IMR-90 (cell line): Measurements from ENCODE around the gene TMEM212. TPM values are rescaled to one million over a fixed set of nuclear protein-coding genes. Genes with fewer than 3 reads are reported as not detected.

Source experiments
- ATAC-seq: fragments of 200-7000 bp; cut with Tn5 transposase; 2 replicates; pipeline ENCODE4 v1.9.1; 2020; ENCODE audit warnings: low read depth, mild to moderate bottlenecking, moderate library complexity
- BruUV-seq: library from RNA; stranded (reverse); fragments of 400-500 nt; replicated peaks from 2 replicates; lab custom pipeline; 2021; lab: Mats Ljungman, UMichigan
- CTCF ChIA-PET: fragments of 300-600 bp; formaldehyde crosslinking; extraction: SDS; loops from one replicate; lab custom pipeline; 2021; ENCODE audit warnings: antibody characterized with exemption; lab: Yijun Ruan, JAX
- POLR2A ChIA-PET: fragments of 300-600 bp; sonication (Branson Sonifier 250); formaldehyde crosslinking; loops from one replicate; lab custom pipeline; 2022; ENCODE audit warnings: antibody characterized with exemption; ENCODE audit not compliant: unreplicated experiment; lab: Charles Lee
- DNase-seq: peaks from one replicate; pipeline ENCODE4 v3.0.0; 2013
- H2AFZ ChIP-seq: replicated peaks from 2 replicates; pipeline ENCODE3; 2013; ENCODE audit warnings: low read length, mild to moderate bottlenecking; ENCODE audit not compliant: poor library complexity
- H2AK5ac ChIP-seq: 2 replicates; pipeline ENCODE4 v1.6.1; 2013; ENCODE audit warnings: low read depth, low read length, inconsistent platforms
- H2AK9ac ChIP-seq: replicated peaks from 2 replicates; pipeline ENCODE3; 2013; ENCODE audit warnings: mild to moderate bottlenecking, low read depth, low read length, moderate library complexity; ENCODE audit not compliant: poor library complexity
- H2BK120ac ChIP-seq: 2 replicates; pipeline ENCODE4 v1.6.1; 2013; ENCODE audit warnings: low read depth, low read length, inconsistent platforms
- H2BK15ac ChIP-seq: 3 replicates; pipeline ENCODE4 v1.6.1; 2013; ENCODE audit warnings: low read depth, low read length, inconsistent platforms
- H2BK20ac ChIP-seq: 2 replicates; pipeline ENCODE4 v1.6.1; 2013; ENCODE audit warnings: low read depth, mild to moderate bottlenecking, inconsistent platforms, low read length, moderate library complexity
- H2BK5ac ChIP-seq: 2 replicates; pipeline ENCODE4 v1.6.1; 2013; ENCODE audit warnings: mild to moderate bottlenecking, low read depth, low read length, inconsistent platforms; ENCODE audit not compliant: poor library complexity, severe bottlenecking
- H3K14ac ChIP-seq: replicated peaks from 2 replicates; pipeline ENCODE4 v1.6.1; 2013; ENCODE audit warnings: low read depth, low read length, inconsistent platforms
- H3K18ac ChIP-seq: 2 replicates; pipeline ENCODE4 v1.6.1; 2013; ENCODE audit warnings: low read depth, low read length, control low read depth
- H3K23ac ChIP-seq: 2 replicates; pipeline ENCODE4 v1.6.1; 2013; ENCODE audit warnings: low read depth, low read length, inconsistent platforms
- H3K27ac ChIP-seq: 2 replicates; pipeline ENCODE4 v1.5.1; 2013; ENCODE audit warnings: mild to moderate bottlenecking, control low read depth, low read length; ENCODE audit not compliant: insufficient read depth
- H3K27me3 ChIP-seq: 2 replicates; pipeline ENCODE4 v1.6.1; 2013; ENCODE audit warnings: low read length; ENCODE audit not compliant: control insufficient read depth, insufficient read depth
- H3K36me3 ChIP-seq: 2 replicates; pipeline ENCODE4 v1.6.1; 2013; ENCODE audit warnings: low read length, mixed read lengths; ENCODE audit not compliant: control insufficient read depth, insufficient read depth
- H3K4ac ChIP-seq: 2 replicates; pipeline ENCODE4 v1.6.1; 2013; ENCODE audit warnings: low read depth, low read length, inconsistent platforms
- H3K4me1 ChIP-seq: 2 replicates; pipeline ENCODE4 v1.6.1; 2013; ENCODE audit warnings: low read length, mixed read lengths; ENCODE audit not compliant: control insufficient read depth, insufficient read depth
- H3K4me2 ChIP-seq: 2 replicates; pipeline ENCODE4 v1.6.1; 2013; ENCODE audit warnings: low read depth, mild to moderate bottlenecking, control low read depth, low read length, moderate library complexity
- H3K4me3 ChIP-seq: 2 replicates; pipeline ENCODE4 v1.5.1; 2013; ENCODE audit warnings: low read depth, mild to moderate bottlenecking, control low read depth, low read length, moderate library complexity; ENCODE audit not compliant: insufficient read depth
- H3K56ac ChIP-seq: 2 replicates; pipeline ENCODE4 v1.6.1; 2013; ENCODE audit warnings: low read length, inconsistent platforms; ENCODE audit not compliant: insufficient read depth; ENCODE audit errors: extremely low read depth
- H3K79me1 ChIP-seq, 2 experiments: 2 replicates each; pipeline ENCODE4 v1.6.1; 2013; ENCODE audit warnings: low read length in 2 of 2, inconsistent platforms in 1 of 2, low read depth in 1 of 2
- H3K9ac ChIP-seq: 2 replicates; pipeline ENCODE4 v1.6.1; 2013; ENCODE audit warnings: low read depth, low read length, control low read depth
- H3K9me1 ChIP-seq: 2 replicates; pipeline ENCODE4 v1.6.1; 2013; ENCODE audit warnings: low read length, inconsistent platforms; ENCODE audit not compliant: insufficient read depth
- H3K9me3 ChIP-seq: 2 replicates; pipeline ENCODE4 v1.6.1; 2013; ENCODE audit warnings: low read length; ENCODE audit not compliant: control insufficient read depth, insufficient read depth
- H4K20me1 ChIP-seq: 2 replicates; pipeline ENCODE4 v1.6.1; 2013; ENCODE audit warnings: low read length, inconsistent platforms; ENCODE audit not compliant: insufficient read depth
- H4K5ac ChIP-seq: 2 replicates; pipeline ENCODE4 v1.6.1; 2013; ENCODE audit warnings: mild to moderate bottlenecking, low read depth, low read length, control low read depth
- H4K8ac ChIP-seq, 2 experiments: 2 replicates each; pipeline ENCODE4 v1.6.1; 2013; ENCODE audit warnings: low read depth in 2 of 2, low read length in 2 of 2, control low read depth in 1 of 2, inconsistent platforms in 1 of 2
- H4K91ac ChIP-seq: 2 replicates; pipeline ENCODE4 v1.6.1; 2013; ENCODE audit warnings: low read depth, low read length, inconsistent platforms; ENCODE audit not compliant: insufficient read depth
- CEBPB ChIP-seq: IDR thresholded peaks from 2 replicates; pipeline ENCODE4 v1.6.1; 2012; ENCODE audit warnings: low read depth, low read length, improper control_type of control experiment
- CHD1 ChIP-seq: IDR thresholded peaks from 2 replicates; pipeline ENCODE4 v1.6.1; 2012; ENCODE audit warnings: low read depth, low read length, improper control_type of control experiment
- MAZ ChIP-seq: IDR thresholded peaks from 2 replicates; pipeline ENCODE4 v1.6.1; 2012; ENCODE audit warnings: low read depth, mild to moderate bottlenecking, low read length, improper control_type of control experiment, moderate library complexity, borderline replicate concordance
- MXI1 ChIP-seq: IDR thresholded peaks from 2 replicates; pipeline ENCODE4 v1.6.1; 2012; ENCODE audit warnings: low read depth, mild to moderate bottlenecking, low read length, moderate library complexity, borderline replicate concordance
- POLR2A ChIP-seq: IDR thresholded peaks from 2 replicates; pipeline ENCODE4 v1.6.1; 2012; ENCODE audit warnings: mild to moderate bottlenecking, low read depth, low read length
- WGBS, 2 experiments: methylation state at CpG; one replicate each; pipeline versions ENCODE4 v1.1.5 to v1.1.7; 2013; ENCODE audit warnings: missing lambda C conversion rate in 2 of 2; ENCODE audit not compliant: insufficient read length in 1 of 2; ENCODE audit errors: extremely low coverage in 2 of 2; 5-methylcytosine and 5-hydroxymethylcytosine counted together
- dilution Hi-C: fragments of 300-500 bp; cut with HindIII; formaldehyde crosslinking; loops from one replicate; pipeline ENCODE4 v1.14.3; 2018; ENCODE audit warnings: low sequenced_read_pairs; ENCODE audit not compliant: unreplicated experiment
- in situ Hi-C: fragments of 300-500 bp; cut with MboI; formaldehyde crosslinking; loops from 3 replicates; pipeline ENCODE4 v1.14.3; 2019; ENCODE audit warnings: low sequenced_read_pairs, inconsistent platforms, mixed read lengths
- intact Hi-C: fragments of 100-400 bp; cut with micrococcal nuclease; formaldehyde crosslinking; loops from 2 replicates; pipeline ENCODE4 v1.10.0; 2022
- polyA plus RNA-seq, 3 experiments: library from polyadenylated mRNA; depleted of rRNA; stranded (reverse); fragments of >200 nt; gene quantifications; 2 replicates each; pipeline ENCODE4 v1.2.3, GENCODE V29; 2012; ENCODE audit warnings: low replicate concordance in 1 of 3
- total RNA-seq: library from RNA; depleted of rRNA; stranded (reverse); fragments of >200 nt; gene quantifications from 2 replicates; pipeline ENCODE4 v1.2.3, GENCODE V29; 2012
- TF ChIP-seq, protein P1 (sequence below): conservative IDR thresholded peaks from 2 replicates; pipeline ENCODE4 v1.5.1; 2012; ENCODE audit warnings: mild to moderate bottlenecking, low read depth, low read length, improper control_type of control experiment
- TF ChIP-seq, protein P2 (sequence below): fragments of 150-350 bp; IDR thresholded peaks from 2 replicates; pipeline ENCODE4 v1.6.1; 2016; ENCODE audit warnings: low read depth, mild to moderate bottlenecking, low read length, moderate library complexity, borderline replicate concordance

The TMEM212 gene
- total and polyA plus RNA-seq, 2 of the 4 experiments (the other 2 are of a cell fraction), result not detected

DNA sequence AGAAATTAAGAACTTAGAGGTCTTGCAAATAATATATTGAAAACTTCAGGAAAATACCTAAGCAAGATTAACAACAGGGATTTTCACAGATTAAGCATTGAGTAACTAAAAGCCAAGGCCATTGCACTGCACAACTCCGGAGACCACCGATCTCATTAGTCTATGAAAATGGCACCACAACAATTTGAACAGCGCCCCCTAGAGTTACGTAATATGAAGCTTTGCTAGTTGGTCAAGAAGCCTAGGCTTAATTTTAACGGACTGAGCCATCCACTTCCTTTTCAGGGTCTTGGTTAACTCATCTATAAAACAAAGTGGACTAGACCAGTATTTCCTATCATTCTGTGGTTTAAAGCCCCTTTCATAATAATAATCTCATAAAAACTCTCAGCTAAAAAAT is 24.8 kb downstream of the TMEM212 start:
- Histone ChIP-seq H3K18ac (no peak overlapping the region), H3K4ac (no peak overlapping the region), H4K5ac (no peak overlapping the region), H2AK9ac (no peak overlapping the region), H3K79me1 (0 out of 4 replicates have a peak, but pooled peaks cover 0 to 7% of the 10 kb centered on the region in 2 experiments), H3K36me3 (no peaks in the 10 kb centered on the region), H3K4me3 (no peak overlapping the region), H2AFZ (no peak overlapping the region), H4K20me1 (no peaks in the 10 kb centered on the region), H2BK5ac (no peak overlapping the region), H3K9me3 (no peaks in the 10 kb centered on the region), H3K56ac (no peak overlapping the region), H3K27me3 (no peaks in the 10 kb centered on the region), H4K8ac (no peak overlapping the region), H3K14ac (no peak overlapping the region), H2AK5ac (no peak overlapping the region), H3K23ac (no peak overlapping the region), H3K9ac (no peak overlapping the region), H2BK15ac (no peak overlapping the region), H4K91ac (no peak overlapping the region), H2BK120ac (no peak overlapping the region), H2BK20ac (no peak overlapping the region), H3K9me1 (peaks cover 10% of the 10 kb centered on the region), H3K27ac (no peak overlapping the region), H3K4me2 (no peak overlapping the region), H3K4me1 (peaks cover 5% of the 10 kb centered on the region)
- ChIA-PET POLR2A (no interaction called here), CTCF (interaction anchor here (0.7 to 1.4 kb wide), 2 partner anchors 18 to 128 kb away, joined by 3 to 4 read pairs; no protein-coding TSS in a partner anchor)
- in situ Hi-C loops, result no loop called here
- no CpG with 5 or more reads among the region's 5 CpGs for WGBS, 2 experiments
- intact Hi-C loops, result no loop called here
- DNase-seq (no peak), ATAC-seq (no peak)
- dilution Hi-C loops, result no loop called here
- TF ChIP-seq POLR2A, result no peak
- TF ChIP-seq, protein P1, sequence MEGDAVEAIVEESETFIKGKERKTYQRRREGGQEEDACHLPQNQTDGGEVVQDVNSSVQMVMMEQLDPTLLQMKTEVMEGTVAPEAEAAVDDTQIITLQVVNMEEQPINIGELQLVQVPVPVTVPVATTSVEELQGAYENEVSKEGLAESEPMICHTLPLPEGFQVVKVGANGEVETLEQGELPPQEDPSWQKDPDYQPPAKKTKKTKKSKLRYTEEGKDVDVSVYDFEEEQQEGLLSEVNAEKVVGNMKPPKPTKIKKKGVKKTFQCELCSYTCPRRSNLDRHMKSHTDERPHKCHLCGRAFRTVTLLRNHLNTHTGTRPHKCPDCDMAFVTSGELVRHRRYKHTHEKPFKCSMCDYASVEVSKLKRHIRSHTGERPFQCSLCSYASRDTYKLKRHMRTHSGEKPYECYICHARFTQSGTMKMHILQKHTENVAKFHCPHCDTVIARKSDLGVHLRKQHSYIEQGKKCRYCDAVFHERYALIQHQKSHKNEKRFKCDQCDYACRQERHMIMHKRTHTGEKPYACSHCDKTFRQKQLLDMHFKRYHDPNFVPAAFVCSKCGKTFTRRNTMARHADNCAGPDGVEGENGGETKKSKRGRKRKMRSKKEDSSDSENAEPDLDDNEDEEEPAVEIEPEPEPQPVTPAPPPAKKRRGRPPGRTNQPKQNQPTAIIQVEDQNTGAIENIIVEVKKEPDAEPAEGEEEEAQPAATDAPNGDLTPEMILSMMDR, result 0 out of 2 replicates have a peak, but pooled peaks have one; percentile 17
- TF ChIP-seq CEBPB, result peak; percentile 69
- TF ChIP-seq MAZ, result no peak
- no peak for TF ChIP-seq MXI1
- TF ChIP-seq, protein P2, sequence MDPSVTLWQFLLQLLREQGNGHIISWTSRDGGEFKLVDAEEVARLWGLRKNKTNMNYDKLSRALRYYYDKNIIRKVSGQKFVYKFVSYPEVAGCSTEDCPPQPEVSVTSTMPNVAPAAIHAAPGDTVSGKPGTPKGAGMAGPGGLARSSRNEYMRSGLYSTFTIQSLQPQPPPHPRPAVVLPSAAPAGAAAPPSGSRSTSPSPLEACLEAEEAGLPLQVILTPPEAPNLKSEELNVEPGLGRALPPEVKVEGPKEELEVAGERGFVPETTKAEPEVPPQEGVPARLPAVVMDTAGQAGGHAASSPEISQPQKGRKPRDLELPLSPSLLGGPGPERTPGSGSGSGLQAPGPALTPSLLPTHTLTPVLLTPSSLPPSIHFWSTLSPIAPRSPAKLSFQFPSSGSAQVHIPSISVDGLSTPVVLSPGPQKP, result no peak
- TF ChIP-seq CHD1, result no peak
- BruUV-seq, result no TSS peak
